ENCODE measurements around the gene TMEM14A. TPM values are rescaled to one million over a fixed set of nuclear protein-coding genes. Genes with fewer than 3 reads are reported as not detected.

TMEM14A gene
- total and polyA plus RNA-seq, 8 donors = 12.4 to 29.6 (median 17.3) TPM

DNA sequence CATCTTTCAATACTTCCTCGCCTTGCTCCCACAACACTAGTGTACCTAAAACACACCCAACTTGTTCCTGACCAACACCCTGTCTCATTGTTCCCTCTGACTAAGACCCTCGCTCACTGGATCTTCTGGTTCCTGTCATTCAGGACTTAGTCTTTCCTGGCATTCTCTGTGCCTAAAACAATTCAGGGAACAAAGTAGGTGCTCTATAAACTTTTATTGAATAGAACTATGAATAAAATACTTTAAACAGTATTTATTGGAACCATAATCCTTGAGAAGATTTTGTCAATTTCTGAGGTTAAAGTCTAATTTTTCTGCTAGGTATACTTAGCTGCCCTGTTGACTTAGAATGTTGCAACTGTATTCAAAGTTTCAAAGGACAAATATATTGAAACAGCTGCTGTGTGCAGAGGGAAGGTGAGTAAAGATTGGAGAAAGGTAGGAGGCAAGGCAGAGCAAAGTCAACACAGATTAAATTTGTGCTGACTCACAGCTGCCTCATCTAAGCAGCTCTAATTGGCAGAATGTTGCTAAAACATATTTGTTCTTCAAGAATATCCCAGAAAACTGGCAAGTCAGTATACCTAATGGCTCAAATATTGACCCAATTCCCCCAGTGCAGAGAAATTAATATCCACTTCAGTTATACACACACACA lies 54.8 kb downstream of the TMEM14A start:
- intact Hi-C loops (cut with DNase I) = loop anchor here in 1 of 3 donors (5.0 kb wide), 1 partner anchor 37 kb away; the partner anchor contains the start of gene GSTA2
- Histone ChIP-seq H3K4me1 (peaks cover 44 to 66% (median 59%) of the 10 kb centered on the region in 3 donors), H3K9me3 (no peaks in the 10 kb centered on the region), H3K36me3 (no peaks in the 10 kb centered on the region), H3K27ac (peak overlapping the region; percentile 47 to 79 (median 66)), H3K4me3 (no peak overlapping the region), H3K27me3 (no peaks in the 10 kb centered on the region)
- FAIRE-seq = no peak
- peak; percentile 67 to 84 (median 81) for ATAC-seq
- TF ChIP-seq, protein P1, sequence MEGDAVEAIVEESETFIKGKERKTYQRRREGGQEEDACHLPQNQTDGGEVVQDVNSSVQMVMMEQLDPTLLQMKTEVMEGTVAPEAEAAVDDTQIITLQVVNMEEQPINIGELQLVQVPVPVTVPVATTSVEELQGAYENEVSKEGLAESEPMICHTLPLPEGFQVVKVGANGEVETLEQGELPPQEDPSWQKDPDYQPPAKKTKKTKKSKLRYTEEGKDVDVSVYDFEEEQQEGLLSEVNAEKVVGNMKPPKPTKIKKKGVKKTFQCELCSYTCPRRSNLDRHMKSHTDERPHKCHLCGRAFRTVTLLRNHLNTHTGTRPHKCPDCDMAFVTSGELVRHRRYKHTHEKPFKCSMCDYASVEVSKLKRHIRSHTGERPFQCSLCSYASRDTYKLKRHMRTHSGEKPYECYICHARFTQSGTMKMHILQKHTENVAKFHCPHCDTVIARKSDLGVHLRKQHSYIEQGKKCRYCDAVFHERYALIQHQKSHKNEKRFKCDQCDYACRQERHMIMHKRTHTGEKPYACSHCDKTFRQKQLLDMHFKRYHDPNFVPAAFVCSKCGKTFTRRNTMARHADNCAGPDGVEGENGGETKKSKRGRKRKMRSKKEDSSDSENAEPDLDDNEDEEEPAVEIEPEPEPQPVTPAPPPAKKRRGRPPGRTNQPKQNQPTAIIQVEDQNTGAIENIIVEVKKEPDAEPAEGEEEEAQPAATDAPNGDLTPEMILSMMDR (IDR thresholded peaks at IDR 0.05) = no peak
- WGBS, 2 donors = 38 to 48% methylated on average over 2 of the region's 2 CpGs
- peak in 3 of 6 donors; percentile 71 to 76 (median 76) for DNase-seq

DNA sequence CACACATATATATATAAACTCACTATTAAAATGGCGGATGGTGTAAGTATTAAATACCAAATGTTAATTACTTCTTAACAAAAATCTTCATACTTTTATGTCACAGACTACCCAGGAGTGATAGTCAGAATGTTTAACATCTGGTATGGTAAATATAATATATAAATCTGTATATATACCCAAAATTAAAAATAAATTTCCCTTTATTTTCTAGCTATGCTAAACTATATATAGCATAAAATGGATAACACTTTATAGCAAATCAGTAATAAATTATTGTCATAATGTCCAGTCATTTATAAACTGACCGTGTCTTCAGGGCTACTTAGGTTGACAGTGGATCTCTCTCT lies 55.3 kb downstream of the TMEM14A start:
- Histone ChIP-seq H3K36me3 (no peaks in the 10 kb centered on the region), H3K27ac (peak overlapping the region in 2 of 4 donors; percentile 56 to 69), H3K4me3 (no peak overlapping the region), H3K9me3 (no peaks in the 10 kb centered on the region), H3K27me3 (no peaks in the 10 kb centered on the region), H3K4me1 (peaks cover 44 to 69% (median 64%) of the 10 kb centered on the region in 3 donors)
- FAIRE-seq = no peak
- DNase-seq = no peak
- WGBS, 2 donors = 34 to 43% methylated on average over 2 of the region's 2 CpGs
- ATAC-seq = no peak
- intact Hi-C loops (cut with DNase I) = loop anchor here in 1 of 3 donors (5.0 kb wide), 1 partner anchor 36 kb away; the partner anchor contains the start of gene GSTA2
- TF ChIP-seq, protein P1 (IDR thresholded peaks at IDR 0.05) = no peak

DNA sequence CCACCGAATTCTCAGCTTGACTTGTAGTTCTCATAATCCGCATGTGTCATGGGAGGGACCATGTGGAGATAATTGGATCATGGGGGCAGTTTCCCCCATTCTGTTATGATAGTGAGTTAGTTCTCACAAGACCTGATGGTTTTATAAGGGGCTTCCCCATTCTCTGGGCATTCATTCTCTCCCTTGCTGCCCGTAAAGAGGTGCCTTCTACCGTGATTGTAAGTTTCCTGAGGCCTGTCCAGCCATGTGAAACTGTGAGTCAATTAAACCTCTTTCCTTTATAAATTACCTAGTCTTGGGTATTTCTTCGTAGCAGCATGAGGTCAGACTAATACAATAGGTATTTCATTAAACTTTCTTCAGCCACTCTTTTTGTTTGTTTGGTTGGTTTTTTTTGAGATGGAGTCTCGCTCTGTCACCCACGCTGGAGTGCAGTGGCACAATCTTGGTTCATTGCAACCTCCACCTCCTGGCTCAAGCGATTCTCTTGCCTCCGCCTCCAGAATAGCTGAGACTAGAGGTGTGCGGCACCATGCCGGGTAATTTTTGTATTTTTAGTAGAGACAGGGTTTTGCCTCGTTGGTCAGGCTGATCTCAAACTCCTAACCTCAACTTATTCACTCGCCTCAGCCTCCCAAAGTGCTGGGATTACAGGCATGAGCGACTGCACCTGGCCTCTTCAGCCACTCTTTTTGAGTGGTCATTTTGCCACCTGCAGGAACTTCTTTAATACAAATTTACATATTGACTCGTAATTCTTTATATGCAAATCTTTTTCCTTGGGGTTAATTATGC lies 56.0 kb downstream of the TMEM14A start:
- no peaks in the 10 kb centered on the region for H3K36me3 ChIP-seq

DNA sequence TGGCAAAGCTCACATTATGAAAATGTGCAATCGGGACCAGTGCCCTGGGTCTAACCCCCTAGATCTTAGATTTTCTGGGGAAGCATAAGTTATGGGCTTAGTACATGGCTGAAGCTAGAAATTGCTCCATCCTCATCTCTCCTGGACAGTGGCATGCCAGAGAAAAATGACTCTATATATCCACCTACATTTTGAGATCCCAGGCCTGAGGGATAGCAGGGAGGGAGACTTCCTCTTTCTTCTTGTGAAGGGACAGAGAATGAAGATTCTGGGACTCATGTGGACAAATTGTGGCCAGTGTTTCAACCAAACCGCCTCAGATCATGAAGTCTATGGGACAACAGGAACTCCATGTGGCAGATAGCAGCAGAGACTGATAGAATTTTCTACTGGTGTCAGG lies 57.0 kb downstream of the TMEM14A start:
- H3K4me1 ChIP-seq = peaks cover 45 to 74% (median 70%) of the 10 kb centered on the region in 3 donors
- no peak overlapping the region for H3K4me3 ChIP-seq
- intact Hi-C loops (cut with DNase I) = loop anchor here in 1 of 3 donors (5.0 kb wide), 1 partner anchor 34 kb away; the partner anchor contains the start of gene GSTA2
- TF ChIP-seq, protein P1 (IDR thresholded peaks at IDR 0.05) = no peak
- H3K27ac ChIP-seq = peak overlapping the region in 3 of 4 donors; percentile 14 to 69 (median 69)
- no peaks in the 10 kb centered on the region for H3K36me3 ChIP-seq
- 86% methylated on average over 2 of the region's 2 CpGs for WGBS, 2 donors
- no peaks in the 10 kb centered on the region for H3K9me3 ChIP-seq
- no peak for ATAC-seq
- H3K27me3 ChIP-seq = no peaks in the 10 kb centered on the region
- FAIRE-seq = no peak
- no peak for DNase-seq

More for the DNA sequence above, 56.0 kb downstream of the TMEM14A start:
- ATAC-seq (no peak), DNase-seq (no peak), FAIRE-seq (no peak)
- H3K9me3 ChIP-seq = no peaks in the 10 kb centered on the region
- H3K27ac ChIP-seq = peak overlapping the region in 2 of 4 donors; percentile 56 to 69
- H3K4me1 ChIP-seq = peaks cover 44 to 74% (median 66%) of the 10 kb centered on the region in 3 donors
- TF ChIP-seq, protein P1 (IDR thresholded peaks at IDR 0.05) = no peak
- no peak overlapping the region for H3K4me3 ChIP-seq
- H3K27me3 ChIP-seq = no peaks in the 10 kb centered on the region
- WGBS, 2 donors = 82 to 83% methylated on average over 15 of the region's 15 CpGs
- intact Hi-C loops (cut with DNase I) = loop anchor here in 1 of 3 donors (5.0 kb wide), 1 partner anchor 35 kb away; the partner anchor contains the start of gene GSTA2
